GM12865 (cell line): ENCODE data around the gene IL17RE.
A peak's percentile ranks its signal among the peaks of the same experiment; 100 is the strongest.

Source experiments
- DNase-seq: peaks from one replicate; pipeline ENCODE4 v3.0.0; 2010; ENCODE audit warnings: low read depth
- H3K4me3 ChIP-seq: 2 replicates; pipeline ENCODE4 v1.5.1; 2011; ENCODE audit warnings: mild to moderate bottlenecking, low read depth, low read length, control low read depth
- CTCF ChIP-seq: IDR thresholded peaks from 2 replicates; pipeline ENCODE4 v1.5.1; 2011; ENCODE audit warnings: low read length, control low read depth, low read depth, inconsistent platforms; ENCODE audit not compliant: insufficient read depth; ENCODE audit errors: missing control alignments

IL17RE gene

GRCh38 chr3:9930804-9931418, 28.3 kb downstream of the IL17RE start:
- DNase-seq = peak; percentile 34
- TF ChIP-seq CTCF = peak; percentile 7
- H3K4me3 ChIP-seq = no peak overlapping the region

GRCh38 chr3:9932535-9932842, 29.8 kb downstream of the IL17RE start:
- peak overlapping the region; percentile 86 for H3K4me3 ChIP-seq
- no peak for DNase-seq
- no peak for TF ChIP-seq CTCF

GRCh38 chr3:9932843-9933560, 30.4 kb downstream of the IL17RE start:
- peak; percentile 91 for DNase-seq
- peak; percentile 91 for TF ChIP-seq CTCF

GRCh38 chr3:9933561-9934234, 31.1 kb downstream of the IL17RE start, which contains the start of gene CRELD1:
Gene CRELD1, plus strand, starts transcription at chr3:9933834. Its CDS starts 605 bp downstream, at chr3:9934439.
- no peak for TF ChIP-seq CTCF
- DNase-seq = peak; percentile 97
- peak within 1 kb of the TSS; percentile 86 for H3K4me3 ChIP-seq

More at GRCh38 chr3:9932843-9933560, 30.4 kb downstream of the IL17RE start:
- peak overlapping the region; percentile 86 for H3K4me3 ChIP-seq

- peak; percentile 45 for DNase-seq
- TF ChIP-seq CTCF = no peak
- H3K4me3 ChIP-seq = peak overlapping the region; percentile 86
These were observed 31.6 kb downstream of the IL17RE start for GRCh38 chr3:9934235-9934621.

- no peak for TF ChIP-seq CTCF
- no peak overlapping the region; the same call in 1 of the 2 replicates for H3K4me3 ChIP-seq
- DNase-seq = no peak
These were observed 32.3 kb downstream of the IL17RE start for GRCh38 chr3:9934993-9935392.
